GM19099 (cell line): ENCODE results near the gene ADRA2A.

Experiments
- POLR2A ChIP-seq: IDR thresholded peaks from 3 replicates; pipeline ENCODE4 v1.6.1; 2011; ENCODE audit warnings: low read depth; ENCODE audit not compliant: insufficient read length; ENCODE audit errors: extremely low read depth

The ADRA2A gene

DNA sequence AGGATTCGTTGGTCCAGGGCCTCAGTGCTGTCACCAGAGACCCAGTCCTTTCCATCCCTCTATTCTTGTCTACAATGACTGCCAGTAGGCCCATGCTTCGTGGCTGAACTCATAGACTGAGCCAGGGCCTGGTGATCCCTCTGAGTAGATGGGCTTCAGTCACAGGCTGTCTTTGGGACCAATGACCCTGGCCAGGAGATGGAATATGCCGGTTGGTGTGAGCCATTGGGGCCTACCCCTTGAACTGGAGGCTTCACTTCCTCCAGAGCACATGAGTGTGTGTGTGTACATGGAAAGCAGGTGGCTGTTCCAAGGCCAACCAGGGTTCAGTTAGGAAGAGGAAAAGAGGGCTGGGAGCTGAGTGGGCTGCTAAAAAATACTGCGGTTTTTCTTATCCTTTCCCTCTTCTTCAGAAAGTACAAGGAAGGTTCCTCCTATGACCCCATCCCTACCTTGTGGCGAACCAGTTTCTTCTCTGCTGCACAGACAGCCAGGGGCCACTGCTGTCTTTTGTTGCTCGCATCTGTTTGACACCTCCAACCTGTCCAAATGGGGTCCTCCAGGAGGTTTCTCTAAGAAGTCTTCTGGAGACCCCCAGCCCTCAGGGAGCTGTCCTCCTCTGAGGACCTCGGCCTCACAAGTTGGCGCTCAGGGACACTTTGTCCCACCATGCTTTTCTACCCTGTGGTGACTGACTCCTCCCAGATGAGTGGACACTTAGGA, 36.6 kb downstream of the ADRA2A start:
- TF ChIP-seq POLR2A, result no peak

- no peak for TF ChIP-seq POLR2A
Observed at GRCh38 chr10:111113961-111114757, 37.3 kb downstream of the ADRA2A start.

DNA sequence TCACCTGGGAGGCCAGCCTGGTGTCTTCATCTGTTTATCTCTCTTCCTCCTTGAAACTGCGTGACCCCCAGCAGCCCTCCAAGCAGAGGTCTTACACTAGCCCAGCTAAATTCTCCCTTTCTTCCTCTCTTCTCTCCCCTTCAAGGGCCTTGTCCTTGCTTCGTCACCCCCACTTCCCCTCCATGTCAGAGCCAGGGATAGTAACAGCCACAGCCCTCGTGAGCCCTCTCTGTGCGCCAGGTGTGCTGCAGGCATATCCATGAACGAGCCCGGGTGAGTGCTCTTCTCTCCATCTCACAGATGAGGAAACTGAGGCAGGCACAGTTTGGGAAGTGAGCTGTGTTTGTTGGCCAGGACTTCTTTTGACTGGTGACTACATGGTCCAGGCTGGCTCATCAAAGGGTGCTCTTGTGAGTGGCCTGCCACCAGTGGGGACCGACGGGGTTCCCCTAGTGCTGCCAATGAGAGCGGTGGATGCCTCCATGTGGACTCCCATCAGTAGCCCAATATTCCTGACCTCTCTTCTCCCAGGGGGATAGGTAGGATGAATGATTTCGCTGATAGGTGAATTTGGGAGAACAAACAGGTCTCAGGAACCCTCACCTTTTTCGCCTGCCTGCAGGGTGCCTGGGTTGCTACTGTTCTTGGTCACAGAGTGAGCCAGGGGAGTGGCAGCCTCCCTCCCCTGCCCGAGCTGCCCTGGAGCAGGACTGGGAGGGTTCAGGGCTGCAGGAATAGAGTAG, 38.1 kb downstream of the ADRA2A start:
- no peak for TF ChIP-seq POLR2A

GRCh38 chr10:111116211-111116610, 39.4 kb downstream of the ADRA2A start:
- TF ChIP-seq POLR2A, result no peak

DNA sequence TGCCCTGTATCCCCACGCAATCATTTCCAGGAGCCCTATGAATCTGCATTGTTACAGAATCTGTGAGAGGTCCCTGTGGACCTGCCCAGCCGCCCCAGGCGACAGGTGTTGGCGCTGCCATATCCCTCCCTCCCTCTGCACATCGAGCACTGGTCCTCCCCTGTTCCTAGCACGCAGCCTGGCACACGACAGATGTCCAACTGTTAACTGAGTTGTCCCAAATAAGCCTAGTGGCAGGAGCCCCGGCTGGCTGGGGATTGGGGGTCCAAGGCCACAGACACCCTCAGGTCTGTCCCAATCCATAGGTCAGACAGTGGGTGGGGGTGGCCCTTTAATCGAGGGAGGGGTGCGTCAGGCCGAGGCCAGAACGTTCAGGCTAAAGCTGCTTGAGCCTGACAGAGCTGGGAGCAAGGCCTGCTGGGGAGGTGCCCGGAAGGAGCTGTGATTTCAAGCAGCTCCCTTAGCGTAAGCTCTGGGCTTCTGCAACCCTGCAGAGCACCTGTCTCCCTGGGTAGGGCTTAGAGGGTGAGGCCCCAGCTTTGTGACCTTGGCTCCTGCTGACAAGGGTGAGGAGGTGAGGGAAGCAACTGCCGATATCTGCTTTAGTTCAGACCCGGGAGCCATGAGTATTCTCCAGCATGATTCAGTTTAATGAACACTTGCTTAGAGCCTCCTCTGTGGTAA, 40.1 kb downstream of the ADRA2A start:
- TF ChIP-seq POLR2A, result no peak

GRCh38 chr10:111117528-111118277, 40.9 kb downstream of the ADRA2A start:
- TF ChIP-seq POLR2A, result no peak

GRCh38 chr10:111118758-111119157, 41.9 kb downstream of the ADRA2A start:
- no peak for TF ChIP-seq POLR2A

- TF ChIP-seq POLR2A, result no peak
Observed at GRCh38 chr10:111119637-111120036, 42.8 kb downstream of the ADRA2A start.

GRCh38 chr10:111122127-111122526, 45.3 kb downstream of the ADRA2A start:
- no peak for TF ChIP-seq POLR2A

GRCh38 chr10:111123883-111124282, 47.1 kb downstream of the ADRA2A start:
- no peak for TF ChIP-seq POLR2A

GRCh38 chr10:111125102-111125501, 48.3 kb downstream of the ADRA2A start:
- no peak for TF ChIP-seq POLR2A

DNA sequence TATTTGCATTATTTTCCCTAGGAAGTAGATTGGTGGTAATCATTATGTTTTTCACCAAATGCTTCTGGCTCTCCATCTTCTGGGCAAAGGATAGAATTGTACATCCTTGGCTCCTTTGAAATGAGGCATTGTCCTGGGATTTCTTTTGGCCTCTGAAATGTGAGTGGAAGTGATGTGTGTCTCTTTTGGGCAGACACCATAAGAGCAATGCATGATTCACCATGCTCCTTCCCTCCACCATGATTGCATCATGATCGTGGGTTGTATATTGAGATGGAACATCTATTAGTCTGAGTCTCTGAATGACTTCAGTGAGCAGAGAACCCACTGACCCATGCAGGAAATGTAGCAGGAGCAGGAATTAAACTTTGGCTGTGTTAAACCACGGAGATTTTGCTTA, 49.2 kb downstream of the ADRA2A start:
- TF ChIP-seq POLR2A, result no peak

GRCh38 chr10:111127081-111127848, 50.4 kb downstream of the ADRA2A start:
- no peak for TF ChIP-seq POLR2A
